GM21825 (cell line): ENCODE data around the gene RALGDS.
"Not testable (repeated sequence)": the region's sequence is repeated elsewhere in the genome, so short reads cannot be mapped to it uniquely, and the experiment has no call there.

Source experiments
- ATAC-seq: cut with Tn5 transposase; IDR thresholded peaks from one replicate; pipeline ENCODE4 v1.9.1; 2021; ENCODE audit warnings: mild to moderate bottlenecking, moderate library complexity; ENCODE audit not compliant: unreplicated experiment

RALGDS gene

GRCh38 chr9:133094351-133094750, 26.7 kb downstream of the RALGDS start:
- ATAC-seq: not testable (repeated sequence)

DNA sequence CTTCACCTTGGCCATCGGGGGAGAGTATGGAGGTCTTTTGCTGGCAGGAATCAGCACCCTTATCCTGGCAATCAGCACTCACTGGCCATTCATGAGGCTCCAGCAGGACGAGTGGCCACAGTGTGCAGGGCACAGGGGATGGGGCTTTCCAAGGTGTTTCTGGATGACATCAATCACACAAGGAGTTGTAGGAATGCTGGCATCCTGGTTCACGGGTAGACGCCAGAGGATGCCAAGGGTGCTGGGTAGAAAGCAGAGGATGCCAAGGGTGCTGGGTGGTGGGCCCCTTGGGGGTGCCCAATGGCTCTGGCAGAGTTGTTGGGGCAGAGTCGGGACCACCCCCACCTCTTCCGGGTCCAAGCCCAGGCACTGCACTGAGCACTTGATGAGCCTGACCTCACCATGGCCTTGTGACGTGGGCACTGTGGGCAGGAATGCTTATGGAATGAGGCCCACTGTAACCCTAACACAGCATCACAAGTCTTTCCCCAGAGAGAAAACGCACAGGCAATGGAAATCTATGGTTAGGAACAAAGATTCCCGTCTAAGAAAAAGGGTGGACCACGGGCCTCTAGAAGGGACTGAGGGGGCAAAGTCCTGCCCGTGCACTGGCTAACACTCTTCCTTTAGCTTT, 30.2 kb downstream of the RALGDS start:
- ATAC-seq: no peak

- no peak for ATAC-seq
Measured at GRCh38 chr9:133090187-133090586, 30.9 kb downstream of the RALGDS start.

- ATAC-seq: no peak
Measured at GRCh38 chr9:133089271-133089671, 31.8 kb downstream of the RALGDS start.

- no peak for ATAC-seq
Measured at GRCh38 chr9:133088756-133089155, 32.3 kb downstream of the RALGDS start.

- no peak for ATAC-seq
Measured at GRCh38 chr9:133088146-133088750, 32.8 kb downstream of the RALGDS start.

DNA sequence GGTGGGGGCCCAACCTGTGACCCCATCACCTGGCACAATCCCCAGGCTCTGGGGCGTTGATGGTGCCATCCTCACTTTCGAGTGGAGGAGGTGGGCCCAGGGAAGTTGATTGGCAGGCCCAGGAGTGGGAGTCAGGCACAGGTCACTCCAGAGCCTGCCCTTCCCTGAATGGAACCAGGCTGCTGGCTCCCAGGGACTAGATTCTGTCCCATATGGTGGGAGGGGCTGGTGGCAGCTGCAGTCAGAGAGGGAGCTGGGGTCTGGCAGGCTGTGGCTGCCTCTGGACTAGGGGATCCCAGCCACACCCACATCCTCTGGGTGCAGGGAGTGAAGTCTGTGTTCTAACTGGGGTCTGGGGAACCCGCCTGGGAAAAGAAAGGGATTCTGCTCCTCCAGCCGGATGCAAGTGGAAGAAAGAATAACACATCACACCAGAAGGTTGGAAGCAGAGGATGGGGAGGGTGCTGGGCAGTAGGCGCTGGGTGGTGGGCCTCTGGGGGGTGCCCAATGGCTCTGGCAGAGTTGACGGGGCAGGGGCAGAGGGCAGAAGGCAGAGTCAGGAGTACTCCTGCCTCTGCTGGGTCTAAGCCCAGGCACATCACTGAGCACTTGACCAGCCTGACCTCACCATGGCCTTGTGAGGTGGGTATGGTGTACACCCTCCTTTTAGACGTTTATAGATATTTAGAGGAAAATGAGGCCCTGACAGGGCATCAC, 33.5 kb downstream of the RALGDS start:
- ATAC-seq: no peak

GRCh38 chr9:133086894-133087293, 34.1 kb downstream of the RALGDS start:
- no peak for ATAC-seq

DNA sequence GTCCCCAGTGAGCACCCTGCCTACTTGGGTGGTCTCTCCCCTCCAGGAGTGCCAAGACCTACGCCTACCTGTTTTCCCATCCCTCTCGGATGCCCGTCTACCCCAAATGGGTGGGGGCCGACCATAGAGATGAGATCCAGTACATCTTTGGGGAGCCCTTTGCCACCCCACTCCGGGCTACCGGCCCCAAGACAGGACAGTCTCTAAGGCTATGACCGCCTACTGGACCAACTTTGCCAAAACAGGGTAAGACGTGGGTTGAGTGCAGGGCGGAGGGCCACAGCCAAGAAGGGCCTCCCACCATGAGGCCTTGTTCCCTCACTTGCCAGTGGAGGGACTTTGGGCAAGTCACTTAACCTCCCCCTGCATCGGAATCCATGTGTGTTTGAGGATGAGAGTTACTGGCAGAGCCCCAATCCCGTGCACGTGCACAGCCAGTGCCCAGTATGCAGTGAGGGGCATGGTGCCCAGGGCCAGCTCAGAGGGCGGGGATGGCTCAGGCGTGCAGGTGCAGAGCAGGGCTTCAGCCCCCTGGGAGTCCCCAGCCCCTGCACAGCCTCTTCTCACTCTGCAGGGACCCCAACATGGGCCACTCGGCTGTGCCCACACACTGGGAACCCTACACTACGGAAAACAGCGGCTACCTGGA, 34.7 kb downstream of the RALGDS start:
- not testable (repeated sequence) for ATAC-seq

DNA sequence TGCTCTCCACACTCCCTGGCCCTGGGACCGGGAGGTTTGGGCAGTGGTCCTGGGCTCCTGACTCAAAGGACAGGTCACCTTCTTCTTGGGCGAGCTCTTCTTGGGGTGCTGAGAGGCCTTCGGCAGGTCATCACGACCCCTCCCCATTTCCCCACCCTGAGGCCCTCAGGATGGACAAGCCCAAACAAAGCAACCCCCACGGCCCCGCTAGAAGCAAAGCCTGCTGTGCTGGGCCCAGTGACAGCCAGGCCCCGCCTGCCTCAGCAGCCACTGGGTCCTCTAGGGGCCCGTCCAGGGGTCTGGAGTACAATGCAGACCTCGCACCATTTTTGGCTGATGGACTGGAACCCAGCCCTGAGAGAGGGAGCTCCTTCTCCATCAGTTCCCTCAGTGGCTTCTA, 37.4 kb downstream of the RALGDS start:
- not testable (repeated sequence) for ATAC-seq

DNA sequence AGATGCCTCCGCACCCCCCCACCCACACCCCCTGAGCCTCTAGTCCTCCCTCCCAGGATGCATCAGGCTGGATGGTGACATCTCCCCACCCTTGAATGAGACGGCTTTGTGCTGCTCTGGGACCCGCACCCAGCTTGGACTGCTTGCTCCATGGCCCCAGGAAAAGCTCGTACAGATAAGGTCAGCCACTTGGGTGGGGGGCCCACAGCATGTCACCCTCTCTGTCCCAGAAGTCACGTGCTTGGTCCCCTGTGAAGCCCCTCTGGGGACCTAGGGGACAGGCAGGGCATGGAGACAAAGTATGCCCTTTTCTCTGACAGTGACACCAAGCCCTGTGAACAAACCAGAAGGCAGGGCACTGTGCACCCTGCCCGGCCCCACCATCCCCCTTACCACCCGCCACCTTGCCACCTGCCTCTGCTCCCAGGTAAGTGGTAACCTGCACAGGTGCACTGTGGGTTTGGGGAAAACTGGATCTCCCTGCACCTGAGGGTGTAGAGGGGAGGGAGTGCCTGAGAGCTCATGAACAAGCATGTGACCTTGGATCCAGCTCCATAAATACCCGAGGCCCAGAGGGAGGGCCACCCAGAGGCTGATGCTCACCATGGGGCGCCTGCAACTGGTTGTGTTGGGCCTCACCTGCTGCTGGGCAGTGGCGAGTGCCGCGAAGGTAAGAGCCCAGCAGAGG, 38.9 kb downstream of the RALGDS start:
- ATAC-seq: not testable (repeated sequence)

DNA sequence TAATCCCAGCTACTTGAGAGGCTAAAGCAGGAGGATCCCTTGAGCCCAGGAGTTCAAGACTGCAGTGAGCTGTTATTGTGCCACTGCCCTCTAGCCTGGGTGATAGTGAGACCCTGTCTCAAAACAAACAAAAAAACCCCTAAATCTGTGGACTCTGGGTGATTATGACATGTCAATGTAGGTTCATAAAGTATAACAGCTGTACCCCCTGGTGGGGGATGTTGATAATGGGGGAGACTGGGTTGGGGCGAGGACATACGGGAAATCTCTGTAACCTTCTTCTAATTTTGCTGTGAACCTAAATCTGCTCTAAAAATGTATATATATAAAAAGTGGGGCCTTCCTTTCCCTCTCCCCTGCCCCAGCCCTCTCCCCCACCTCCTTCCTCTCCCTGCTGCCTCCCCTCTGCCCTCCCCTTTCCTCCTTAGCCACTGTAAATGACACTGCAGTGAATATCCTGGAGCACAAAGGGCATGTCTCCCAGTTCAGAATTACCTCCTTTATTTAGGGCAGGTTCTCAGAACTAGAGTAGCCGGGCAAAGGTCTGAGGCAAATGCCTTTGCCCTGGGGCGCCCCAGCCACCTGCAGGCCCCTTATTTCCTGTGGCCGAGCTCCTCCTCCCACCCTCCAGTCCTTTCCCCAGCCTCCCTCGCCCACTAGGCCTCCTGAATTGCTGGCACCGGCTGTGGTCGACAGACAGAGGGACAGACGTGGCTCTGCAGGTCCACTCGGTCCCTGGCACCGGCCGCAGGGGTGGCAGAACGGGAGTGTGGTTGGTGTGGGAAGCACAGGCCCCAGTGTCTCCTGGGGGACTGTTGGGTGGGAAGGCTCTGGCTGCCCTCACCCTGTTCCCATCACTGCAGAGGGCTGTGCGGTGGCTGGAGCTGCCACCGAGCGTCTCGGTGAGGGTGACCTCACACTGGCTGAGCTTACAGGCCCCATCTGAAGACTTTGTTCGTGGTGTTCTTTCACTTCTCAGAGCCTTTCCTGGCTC, 40.0 kb downstream of the RALGDS start:
- not testable (repeated sequence) for ATAC-seq

GRCh38 chr9:133080161-133080560, 40.9 kb downstream of the RALGDS start:
- ATAC-seq: no peak

GRCh38 chr9:133078486-133078885, 42.6 kb downstream of the RALGDS start:
- ATAC-seq: no peak

DNA sequence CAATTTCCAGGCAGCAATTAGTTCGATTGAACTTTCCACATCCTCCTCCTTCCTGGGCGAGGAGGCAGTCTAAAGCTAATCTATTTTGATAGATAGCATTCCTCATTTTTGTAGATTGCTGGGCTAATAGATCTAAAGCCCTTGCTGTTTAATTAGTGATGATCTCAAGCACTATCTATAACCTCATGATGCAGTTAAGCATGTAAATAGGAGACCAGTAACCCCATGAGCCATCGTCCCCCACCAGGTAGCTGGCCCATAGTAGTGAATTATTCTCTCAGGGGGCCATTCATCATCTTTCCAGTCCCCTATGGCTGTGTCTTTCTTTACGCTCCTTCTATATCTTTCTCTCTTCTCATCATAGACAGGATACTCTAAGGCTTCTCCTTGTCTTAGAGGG, 44.3 kb downstream of the RALGDS start:
- no peak for ATAC-seq

DNA sequence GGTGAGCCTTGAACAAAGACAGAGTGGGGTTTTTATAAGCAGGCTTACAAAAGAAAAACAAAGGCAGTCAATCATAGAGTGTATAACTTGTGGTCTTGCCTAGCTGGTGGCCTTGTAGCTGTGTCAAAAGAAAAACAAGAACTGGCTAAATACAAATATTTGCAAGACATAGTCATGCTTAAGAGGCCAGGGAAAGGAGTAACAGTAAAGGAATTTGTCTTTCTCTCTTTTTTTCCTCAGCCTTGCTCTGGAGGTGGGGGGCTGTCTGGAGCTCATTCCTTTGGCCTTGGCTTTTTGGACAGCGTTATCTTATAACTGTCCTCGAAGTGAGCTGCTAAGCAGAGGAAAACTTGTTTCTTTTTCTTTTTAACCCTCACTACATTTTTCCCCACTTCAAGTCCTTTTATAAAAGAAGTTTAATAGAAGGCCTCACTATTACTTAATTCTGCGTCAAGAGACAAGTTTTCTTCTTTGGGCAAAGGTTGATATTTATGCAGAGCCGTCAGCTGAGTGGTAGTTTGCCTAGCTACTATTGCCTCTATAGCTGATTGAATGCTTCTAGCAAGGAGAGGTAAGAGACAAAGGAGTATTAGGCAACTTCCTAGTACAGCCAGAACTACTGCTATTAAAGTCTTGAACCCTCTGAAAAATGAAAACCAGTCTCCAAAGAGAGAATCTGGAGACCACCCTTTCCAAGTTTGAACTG, 45.0 kb downstream of the RALGDS start:
- ATAC-seq: no peak

DNA sequence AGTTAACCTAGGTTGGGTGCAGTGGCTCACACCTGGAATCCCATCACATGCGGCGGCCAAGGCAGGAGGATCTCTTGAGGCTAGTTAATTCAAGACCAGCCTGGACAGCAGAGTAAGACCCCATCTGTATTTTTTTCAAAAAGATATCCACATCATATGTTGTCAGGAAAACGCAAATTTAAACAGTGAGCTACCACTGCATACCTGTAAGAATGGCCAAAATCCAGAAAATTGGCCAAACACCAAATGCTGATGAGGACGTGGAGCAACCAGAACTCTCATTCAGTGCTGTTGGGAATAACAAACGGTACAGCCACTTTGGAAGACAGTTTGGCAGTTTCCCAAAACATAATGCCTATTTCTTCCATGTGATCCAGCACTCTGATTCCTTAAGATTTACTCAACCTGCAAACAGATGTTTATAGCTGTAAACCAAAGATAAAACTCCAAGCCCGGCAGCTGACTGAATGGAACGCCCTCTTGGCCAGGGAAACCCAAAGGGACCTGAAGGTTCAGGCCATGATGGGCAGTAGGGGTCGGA, 46.9 kb downstream of the RALGDS start:
- no peak for ATAC-seq

DNA sequence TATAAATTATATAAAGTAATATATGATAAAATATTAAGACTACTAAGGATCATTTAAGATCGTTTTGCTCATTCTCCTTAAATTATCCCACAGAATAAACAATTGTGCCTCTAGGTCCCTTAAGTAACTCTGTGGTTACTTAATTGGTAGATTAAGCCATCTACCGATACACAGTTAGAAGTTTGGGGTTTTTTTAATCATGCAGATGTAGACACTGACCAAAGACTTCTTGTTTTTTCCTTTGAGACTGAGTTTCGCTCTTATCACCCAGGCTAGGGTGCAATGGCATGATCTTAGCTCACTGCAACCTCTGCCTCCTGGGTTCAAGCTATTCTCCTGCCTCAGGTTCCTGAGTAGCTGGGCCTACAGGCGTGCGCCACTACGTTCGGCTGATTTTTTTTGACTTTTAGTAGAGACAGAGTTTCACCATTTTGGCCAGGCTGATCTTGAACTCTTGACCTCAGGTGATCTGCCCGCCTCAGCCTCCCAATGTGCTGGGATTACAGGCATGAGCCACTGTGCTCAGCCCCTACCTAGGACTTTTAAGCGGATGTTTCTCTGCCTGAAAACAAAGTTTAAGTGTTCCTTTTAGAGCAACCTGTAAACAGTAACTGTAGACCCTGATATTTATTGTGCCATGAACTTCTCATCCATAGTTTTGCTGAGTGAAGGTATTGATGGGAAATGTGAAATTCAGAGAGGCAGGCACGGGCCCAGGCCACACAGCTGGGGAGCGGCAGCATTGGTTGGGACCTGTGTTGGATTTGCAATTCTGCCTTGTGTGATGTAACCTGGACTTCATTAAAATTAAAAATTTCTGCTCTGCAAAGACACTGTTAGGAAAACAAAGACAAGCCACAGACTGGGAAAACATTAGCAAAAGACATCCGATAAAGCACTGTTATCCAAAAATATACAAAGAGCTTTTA, 47.7 kb downstream of the RALGDS start:
- no peak for ATAC-seq
